Stimulated activated CD8-positive, alpha-beta memory T cell treated with anti-CD3 and anti-CD28 coated beads, Interleukin-4, amount 100 ng/mL, for 1 hour (primary cell): ENCODE results near the gene RHBDL1.

Experiments used
- DNase-seq, 2 donors: peaks; one replicate each; pipeline ENCODE4 v3.0.0-alpha.2; 2020; ENCODE audit warnings: low read depth in 2 of 2, low spot score in 1 of 2

RHBDL1 gene

GRCh38 chr16:672851-673250 lies 2.6 kb upstream of the RHBDL1 start:
- no peak for DNase-seq

- no peak for DNase-seq
These were observed 2.0 kb upstream of the RHBDL1 start for GRCh38 chr16:673399-673991.

- no peak for DNase-seq
These were observed 1.1 kb upstream of the RHBDL1 start for GRCh38 chr16:674214-674881.

- no peak for DNase-seq
These were observed 553 bp downstream of the RHBDL1 start for GRCh38 chr16:675884-676564.

- DNase-seq = no peak
These were observed 1.1 kb downstream of the RHBDL1 start for GRCh38 chr16:676565-676902.

GRCh38 chr16:676913-677312 lies 1.4 kb downstream of the RHBDL1 start:
- DNase-seq = no peak

- DNase-seq = no peak
These were observed 2.1 kb downstream of the RHBDL1 start for GRCh38 chr16:677316-678190.

- DNase-seq = no peak
These were observed 2.9 kb downstream of the RHBDL1 start for GRCh38 chr16:678209-678857.

- no peak for DNase-seq
These were observed 3.7 kb downstream of the RHBDL1 start for GRCh38 chr16:678858-679813.

- peak; percentile 65 to 80 for DNase-seq
These were observed 4.5 kb downstream of the RHBDL1 start, which contains the start of gene STUB1 for GRCh38 chr16:679814-680624. TSS of gene STUB1 (plus strand) at chr16:680410. CDS start at chr16:680526, 116 bp downstream.

- DNase-seq = no peak
These were observed 5.1 kb downstream of the RHBDL1 start for GRCh38 chr16:680625-680945.

- no peak for DNase-seq
These were observed 5.7 kb downstream of the RHBDL1 start for GRCh38 chr16:680967-681745.

- no peak for DNase-seq
These were observed 6.4 kb downstream of the RHBDL1 start for GRCh38 chr16:681746-682427.

- DNase-seq = no peak
These were observed 7.3 kb downstream of the RHBDL1 start for GRCh38 chr16:682493-683395.

GRCh38 chr16:683396-684070 lies 8.1 kb downstream of the RHBDL1 start:
- no peak for DNase-seq

GRCh38 chr16:684071-684794 lies 8.8 kb downstream of the RHBDL1 start, which contains the start of gene JMJD8:
TSS of gene JMJD8 (minus strand) at chr16:684334. CDS start at chr16:684319, 15 bp downstream.
- DNase-seq = peak; percentile 88 to 91
